Measurements from ENCODE around the gene CLCN6. TPM values are rescaled to one million over a fixed set of nuclear protein-coding genes. Genes with fewer than 3 reads are reported as not detected.

Gene CLCN6
- total and polyA plus RNA-seq, 2 donors (not counting 1 experiment from before 2014, with no cell fraction given) = 35.0 to 99.8 TPM

Small RNAs within 50 kb of the gene (small RNA-seq; reads per million reads assigned to genes)
- gene RF02156 (ENCODE audit: insufficient read length, low read depth, low replicate concordance) (not detected), gene RF02157 (ENCODE audit: insufficient read length, low read depth, low replicate concordance) (not detected), gene RF02158 (ENCODE audit: insufficient read length, low read depth, low replicate concordance) (not detected)

Other genes with a start within 250 kb of the CLCN6 start
- gene FBXO2, start 151.8 kb upstream of the CLCN6 start, total RNA-seq = 9.6 and 10.7 TPM in 2 replicates
- gene FBXO2, start 151.8 kb upstream of the CLCN6 start, polyA plus RNA-seq = 9.3 and 9.6 TPM in 2 replicates
- gene FBXO44, start 151.3 kb upstream of the CLCN6 start, total RNA-seq = 58.6 and 61.5 TPM in 2 replicates
- gene FBXO44, start 151.3 kb upstream of the CLCN6 start, polyA plus RNA-seq = 88.8 and 101 TPM in 2 replicates
- 8.5 and 8.7 TPM in 2 replicates for gene FBXO6, start 142.0 kb upstream of the CLCN6 start, total RNA-seq
- gene FBXO6, start 142.0 kb upstream of the CLCN6 start, polyA plus RNA-seq = 8.1 and 13.0 TPM in 2 replicates
- gene MAD2L2, start 125.0 kb upstream of the CLCN6 start, total RNA-seq = 27.7 and 29.0 TPM in 2 replicates
- 42.2 and 44.0 TPM in 2 replicates for gene MAD2L2, start 125.0 kb upstream of the CLCN6 start, polyA plus RNA-seq
- gene DRAXIN, start 114.5 kb upstream of the CLCN6 start, total RNA-seq = 0.30 and 0.41 TPM in 2 replicates
- 0.21 and 0.26 TPM in 2 replicates for gene DRAXIN, start 114.5 kb upstream of the CLCN6 start, polyA plus RNA-seq
- 18.3 and 20.2 TPM in 2 replicates for gene AGTRAP, start 70.1 kb upstream of the CLCN6 start, total RNA-seq
- gene AGTRAP, start 70.1 kb upstream of the CLCN6 start, polyA plus RNA-seq = 37.5 and 44.9 TPM in 2 replicates
- gene C1orf167, start 44.0 kb upstream of the CLCN6 start, total RNA-seq = not detected in 2 replicates
- 0.75 TPM in 1 of 2 replicates, not detected in the other for gene C1orf167, start 44.0 kb upstream of the CLCN6 start, polyA plus RNA-seq
- 109 and 114 TPM in 2 replicates for gene MTHFR, start 227 bp upstream of the CLCN6 start, total RNA-seq
- gene MTHFR, start 227 bp upstream of the CLCN6 start, polyA plus RNA-seq = 35.8 and 39.3 TPM in 2 replicates
- not detected in 2 replicates for gene NPPA, start 41.6 kb downstream of the CLCN6 start, total RNA-seq
- not detected in 2 replicates for gene NPPA, start 41.6 kb downstream of the CLCN6 start, polyA plus RNA-seq
- not detected in 2 replicates for gene NPPB, start 52.8 kb downstream of the CLCN6 start, total RNA-seq
- gene NPPB, start 52.8 kb downstream of the CLCN6 start, polyA plus RNA-seq = not detected in 2 replicates
- 46.1 and 48.5 TPM in 2 replicates for gene KIAA2013, start 120.2 kb downstream of the CLCN6 start, total RNA-seq
- 29.2 and 60.1 TPM in 2 replicates for gene KIAA2013, start 120.2 kb downstream of the CLCN6 start, polyA plus RNA-seq
- gene PLOD1, start 128.5 kb downstream of the CLCN6 start, total RNA-seq = 9.6 and 13.4 TPM in 2 replicates
- gene PLOD1, start 128.5 kb downstream of the CLCN6 start, polyA plus RNA-seq = 6.2 and 10.4 TPM in 2 replicates
- gene MFN2, start 174.3 kb downstream of the CLCN6 start, total RNA-seq = 41.7 and 50.0 TPM in 2 replicates
- gene MFN2, start 174.3 kb downstream of the CLCN6 start, polyA plus RNA-seq = 24.0 and 31.0 TPM in 2 replicates
- 71.9 and 72.5 TPM in 2 replicates for gene MIIP, start 213.3 kb downstream of the CLCN6 start, total RNA-seq
- 117 and 128 TPM in 2 replicates for gene MIIP, start 213.3 kb downstream of the CLCN6 start, polyA plus RNA-seq

Measured in B cell (primary cell).